Epithelial cell of esophagus (primary cell): ENCODE results near the gene SNX32.
A peak's percentile ranks its signal among the peaks of the same experiment; 100 is the strongest.

Experiments
- DNase-seq: peaks from one replicate; pipeline ENCODE4 v3.0.0; 2010; ENCODE audit warnings: low read depth
- H3K4me3 ChIP-seq: 2 replicates; pipeline ENCODE4 v1.5.1; 2011; ENCODE audit warnings: mild to moderate bottlenecking, low read length, control low read depth
- CTCF ChIP-seq: IDR thresholded peaks from 2 replicates; pipeline ENCODE4 v1.5.1; 2011; ENCODE audit warnings: low read depth, mild to moderate bottlenecking, low read length, control low read depth, inconsistent platforms; ENCODE audit not compliant: insufficient read depth; ENCODE audit errors: missing control alignments

The SNX32 gene

GRCh38 chr11:65833297-65834030, at the start of gene SNX32:
SNX32 (plus strand) TSS chr11:65833963; CDS start chr11:65834066, 103 bp downstream.
- TF ChIP-seq CTCF, result no peak
- H3K4me3 ChIP-seq, result peak within 1 kb of the TSS; percentile 77
- peak; percentile 93 for DNase-seq

- no peak overlapping the region for H3K4me3 ChIP-seq
- no peak for TF ChIP-seq CTCF
- no peak for DNase-seq
Observed at GRCh38 chr11:65785319-65786007, 48.3 kb upstream of the SNX32 start.

DNA sequence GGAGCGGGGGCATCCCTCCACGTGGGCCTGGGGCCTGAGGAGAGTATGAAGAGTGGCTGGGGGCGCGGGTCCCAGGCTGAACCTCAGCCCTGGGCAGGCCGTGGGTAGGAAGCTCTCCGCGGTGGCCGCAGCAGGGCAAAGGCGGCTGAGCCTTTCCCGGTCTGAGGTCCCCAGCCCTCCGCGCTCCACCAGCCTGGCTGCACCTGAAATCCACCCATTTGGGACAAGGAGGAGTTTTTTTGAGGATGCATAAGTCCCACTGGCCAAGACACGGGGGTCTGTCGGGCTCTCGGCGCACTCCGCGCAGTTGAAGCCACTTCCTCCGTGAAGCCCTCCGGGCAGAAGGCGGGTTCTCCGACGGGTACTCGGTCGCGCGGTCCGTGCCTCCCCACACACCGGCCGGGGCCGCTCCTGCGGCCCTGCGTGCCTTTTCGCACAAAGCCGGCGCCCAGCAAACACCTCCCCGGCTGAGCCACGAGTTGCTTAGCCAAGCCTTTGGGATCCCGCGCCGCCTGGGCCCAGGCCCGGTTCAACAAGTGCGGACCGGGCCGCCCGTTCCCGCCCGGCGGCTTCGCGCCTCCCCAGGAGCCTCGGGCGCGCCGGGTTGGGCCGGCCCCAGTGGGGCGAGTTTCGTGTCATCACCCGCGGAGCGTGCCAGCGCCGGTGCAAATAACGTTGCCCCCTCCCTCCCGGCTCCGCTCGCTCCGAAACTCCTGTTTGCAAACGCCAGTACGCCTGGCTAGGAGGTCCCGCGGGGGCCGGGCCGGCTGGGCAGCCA, 47.6 kb upstream of the SNX32 start:
- no peak overlapping the region for H3K4me3 ChIP-seq
- no peak for TF ChIP-seq CTCF
- DNase-seq, result peak; percentile 67

DNA sequence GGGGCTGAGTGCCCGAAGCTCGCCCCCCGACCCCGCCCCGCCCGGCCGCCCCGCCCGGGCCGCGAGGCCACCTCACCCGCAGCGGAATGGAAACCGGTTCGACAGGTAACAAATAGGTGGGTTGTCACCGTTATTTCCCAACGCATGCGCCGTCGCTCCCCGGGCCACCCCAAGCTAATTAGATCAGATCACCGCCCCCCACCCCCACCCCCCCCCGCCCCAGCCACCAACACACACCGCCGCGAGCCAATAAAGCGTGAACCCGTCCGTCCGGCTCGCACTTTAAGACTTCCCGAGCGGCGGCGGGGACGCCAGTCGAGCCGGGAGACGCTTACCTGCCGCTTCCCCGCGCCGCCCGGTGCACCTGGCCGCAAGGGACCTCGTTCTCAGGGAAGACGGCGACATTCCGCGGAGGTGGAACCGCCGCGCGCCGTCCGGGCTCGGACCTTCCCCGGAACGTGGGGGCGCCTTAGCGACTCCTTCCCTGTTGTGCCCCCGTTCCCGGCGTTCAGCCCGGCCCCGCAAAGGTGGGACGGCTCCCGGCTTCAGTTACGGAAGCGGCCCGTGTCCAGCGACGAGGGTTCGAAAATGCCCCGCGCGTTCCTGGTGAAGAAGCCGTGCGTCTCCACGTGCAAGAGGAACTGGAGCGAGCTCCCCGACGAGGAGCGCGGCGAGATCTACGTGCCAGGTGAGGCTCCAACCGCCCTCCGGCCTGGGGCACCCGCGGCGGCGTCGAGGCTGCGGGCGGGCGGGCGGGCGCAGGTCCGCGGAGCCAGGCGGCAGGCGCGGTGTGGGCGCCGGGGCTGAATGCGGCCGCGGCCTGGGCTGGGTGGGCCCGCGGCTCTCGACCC, 46.8 kb upstream of the SNX32 start, which contains the start of gene OVOL1:
TSS of gene OVOL1 (plus strand) at position 278 of the 851 bp plus-strand sequence. CDS start at position 589, 311 bp downstream.
- DNase-seq, result peak; percentile 86
- peak within 1 kb of the TSS; percentile 57 for H3K4me3 ChIP-seq
- TF ChIP-seq CTCF, result no peak

DNA sequence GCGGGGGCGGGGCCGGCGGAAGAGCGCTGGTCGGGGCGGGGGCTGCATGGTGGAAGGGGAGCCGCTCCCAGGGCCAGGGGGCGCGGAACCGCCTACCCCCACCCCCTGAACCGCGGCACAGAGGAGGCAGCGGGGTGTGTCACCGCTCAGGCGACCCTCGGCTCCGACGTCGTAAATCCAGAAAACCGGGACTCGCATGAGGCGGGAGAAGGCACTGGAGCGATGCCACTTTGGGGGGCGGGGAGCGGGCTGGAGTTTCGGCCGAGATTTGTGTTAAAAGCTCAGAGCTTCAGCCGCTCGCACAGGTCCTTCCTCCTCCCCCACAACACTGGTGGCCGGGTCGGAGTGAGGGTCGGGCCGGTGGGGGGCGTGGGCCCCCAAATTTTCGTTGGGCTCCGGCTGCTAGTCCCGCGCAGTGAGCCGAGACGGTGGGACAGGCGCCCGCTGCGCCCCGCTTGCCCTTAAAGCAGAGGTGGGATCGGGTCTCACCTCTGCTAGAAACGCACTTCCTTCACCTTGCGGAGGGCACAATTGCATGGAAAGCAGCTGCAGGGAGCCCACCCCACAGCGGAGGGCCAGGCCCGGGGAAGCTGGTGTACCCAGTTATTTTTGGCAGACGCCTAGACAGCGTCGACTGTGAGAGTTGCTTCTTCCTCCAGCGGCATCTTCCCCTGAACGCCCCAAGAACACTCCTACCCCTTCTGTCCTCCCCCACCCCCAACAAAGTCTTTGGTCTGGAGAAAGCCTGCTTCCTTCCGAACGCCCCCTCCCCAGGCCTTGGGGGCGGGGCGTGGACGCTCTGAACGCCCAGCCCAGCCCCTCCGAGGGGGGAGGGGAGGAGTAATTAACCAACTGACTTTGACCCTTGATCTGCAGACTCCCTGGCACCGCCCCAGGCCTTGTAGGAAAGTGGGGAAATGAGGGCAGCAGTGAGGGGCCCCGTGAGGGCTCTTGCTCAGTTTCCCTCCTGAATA, 45.8 kb upstream of the SNX32 start:
- DNase-seq, result no peak
- TF ChIP-seq CTCF, result no peak
- H3K4me3 ChIP-seq, result peak overlapping the region; percentile 55
